Measurements from ENCODE around the gene TMEM238L. TPM values are rescaled to one million over a fixed set of nuclear protein-coding genes. Genes with fewer than 3 reads are reported as not detected.
"Not testable (repeated sequence)": the region's sequence is repeated elsewhere in the genome, so short reads cannot be mapped to it uniquely, and the experiment has no call there.

The TMEM238L gene, protein sequence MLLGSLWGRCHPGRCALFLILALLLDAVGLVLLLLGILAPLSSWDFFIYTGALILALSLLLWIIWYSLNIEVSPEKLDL
- total RNA-seq: not detected
- polyA plus RNA-seq (ENCODE audit: insufficient read depth, low read depth, low replicate concordance): not detected
- long read RNA-seq, donor 1: 0 reads
- long read RNA-seq, donor 2: 0 reads

DNA sequence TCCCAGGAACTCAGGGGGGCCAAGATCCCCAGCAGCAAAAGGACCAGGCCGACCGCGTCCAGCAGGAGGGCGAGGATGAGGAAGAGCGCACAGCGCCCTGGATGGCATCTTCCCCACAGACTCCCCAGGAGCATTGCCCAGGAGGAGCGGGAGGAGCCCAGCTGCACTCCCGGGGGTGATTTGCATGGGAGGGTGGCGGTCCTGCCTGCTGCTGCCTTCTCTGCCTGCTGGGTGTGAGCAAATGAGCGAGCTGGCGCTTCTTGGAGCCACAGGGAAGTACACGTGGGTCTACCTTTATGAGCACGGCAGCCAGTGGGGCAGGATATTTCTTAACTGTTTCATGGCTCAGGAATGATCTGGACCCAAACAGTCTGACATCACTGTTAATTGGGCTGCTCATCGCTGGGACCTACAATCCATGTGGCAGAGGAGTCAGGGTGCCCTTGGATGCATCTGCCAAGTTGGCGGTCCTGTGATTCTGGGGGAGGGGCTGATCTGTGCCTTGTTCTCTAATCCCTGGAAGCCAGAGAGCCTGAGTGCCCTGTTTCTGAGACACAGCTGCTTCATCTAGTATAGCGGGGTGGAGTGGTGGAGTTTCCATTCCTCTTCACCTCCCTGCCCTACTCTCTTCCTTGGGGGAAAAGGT is at the start of gene TMEM238L:
Gene TMEM238L, minus strand, starts transcription at position 270 of the 646 bp plus-strand sequence. Its CDS starts 136 bp downstream, at position 134.
- Histone ChIP-seq H3K9me3 (no peaks in the 10 kb centered on the region), H3K4me1 (peaks cover 5% of the 10 kb centered on the region), H3K27me3 (no peaks in the 10 kb centered on the region), H3K36me3 (ENCODE audit: low read depth, missing control alignments) (no peaks in the 10 kb centered on the region), H3K4me3 (no peak within 1 kb of the TSS), H3K27ac (no peak within 1 kb of the TSS)
- WGBS, 2 donors: 78 to 79% methylated on average over 14 to 16 of the region's 16 CpGs
- no peak for DNase-seq
- intact Hi-C loops (cut with DNase I; ENCODE audit: low total_unique reads): no loop called here
- TF ChIP-seq, protein P1, sequence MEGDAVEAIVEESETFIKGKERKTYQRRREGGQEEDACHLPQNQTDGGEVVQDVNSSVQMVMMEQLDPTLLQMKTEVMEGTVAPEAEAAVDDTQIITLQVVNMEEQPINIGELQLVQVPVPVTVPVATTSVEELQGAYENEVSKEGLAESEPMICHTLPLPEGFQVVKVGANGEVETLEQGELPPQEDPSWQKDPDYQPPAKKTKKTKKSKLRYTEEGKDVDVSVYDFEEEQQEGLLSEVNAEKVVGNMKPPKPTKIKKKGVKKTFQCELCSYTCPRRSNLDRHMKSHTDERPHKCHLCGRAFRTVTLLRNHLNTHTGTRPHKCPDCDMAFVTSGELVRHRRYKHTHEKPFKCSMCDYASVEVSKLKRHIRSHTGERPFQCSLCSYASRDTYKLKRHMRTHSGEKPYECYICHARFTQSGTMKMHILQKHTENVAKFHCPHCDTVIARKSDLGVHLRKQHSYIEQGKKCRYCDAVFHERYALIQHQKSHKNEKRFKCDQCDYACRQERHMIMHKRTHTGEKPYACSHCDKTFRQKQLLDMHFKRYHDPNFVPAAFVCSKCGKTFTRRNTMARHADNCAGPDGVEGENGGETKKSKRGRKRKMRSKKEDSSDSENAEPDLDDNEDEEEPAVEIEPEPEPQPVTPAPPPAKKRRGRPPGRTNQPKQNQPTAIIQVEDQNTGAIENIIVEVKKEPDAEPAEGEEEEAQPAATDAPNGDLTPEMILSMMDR (IDR thresholded peaks at IDR 0.05): no peak
- no peak for TF ChIP-seq POLR2A (IDR thresholded peaks at IDR 0.05)

- intact Hi-C loops (cut with DNase I; ENCODE audit: low total_unique reads): loop anchor here (5.0 to 10.0 kb wide), 2 partner anchors 109 to 202 kb away; no protein-coding TSS in a partner anchor
- not testable (repeated sequence) for H3K27ac ChIP-seq; H3K36me3 ChIP-seq (ENCODE audit: low read depth, missing control alignments); H3K27me3 ChIP-seq; H3K4me3 ChIP-seq; DNase-seq; H3K9me3 ChIP-seq; H3K4me1 ChIP-seq
- WGBS, 2 donors: 79 to 83% methylated on average over 6 of the region's 6 CpGs
These were observed 42.7 kb upstream of the TMEM238L start for GRCh38 chr17:10846636-10847035.

GRCh38 chr17:10845388-10845751 is 41.5 kb upstream of the TMEM238L start:
- 12 to 14% methylated on average over 6 of the region's 6 CpGs for WGBS, 2 donors
- TF ChIP-seq, protein P1 (IDR thresholded peaks at IDR 0.05): no peak
- TF ChIP-seq POLR2A (IDR thresholded peaks at IDR 0.05): no peak
- Histone ChIP-seq H3K4me3 (peak overlapping the region; percentile 44 to 50), H3K4me1 (peaks cover 6% of the 10 kb centered on the region), H3K27ac (no peak overlapping the region), H3K27me3 (no peaks in the 10 kb centered on the region), H3K9me3 (no peaks in the 10 kb centered on the region), H3K36me3 (ENCODE audit: low read depth, missing control alignments) (no peaks in the 10 kb centered on the region)
- intact Hi-C loops (cut with DNase I; ENCODE audit: low total_unique reads): loop anchor here (5.0 to 10.0 kb wide), 2 partner anchors 108 to 201 kb away; no protein-coding TSS in a partner anchor
- DNase-seq: no peak

DNA sequence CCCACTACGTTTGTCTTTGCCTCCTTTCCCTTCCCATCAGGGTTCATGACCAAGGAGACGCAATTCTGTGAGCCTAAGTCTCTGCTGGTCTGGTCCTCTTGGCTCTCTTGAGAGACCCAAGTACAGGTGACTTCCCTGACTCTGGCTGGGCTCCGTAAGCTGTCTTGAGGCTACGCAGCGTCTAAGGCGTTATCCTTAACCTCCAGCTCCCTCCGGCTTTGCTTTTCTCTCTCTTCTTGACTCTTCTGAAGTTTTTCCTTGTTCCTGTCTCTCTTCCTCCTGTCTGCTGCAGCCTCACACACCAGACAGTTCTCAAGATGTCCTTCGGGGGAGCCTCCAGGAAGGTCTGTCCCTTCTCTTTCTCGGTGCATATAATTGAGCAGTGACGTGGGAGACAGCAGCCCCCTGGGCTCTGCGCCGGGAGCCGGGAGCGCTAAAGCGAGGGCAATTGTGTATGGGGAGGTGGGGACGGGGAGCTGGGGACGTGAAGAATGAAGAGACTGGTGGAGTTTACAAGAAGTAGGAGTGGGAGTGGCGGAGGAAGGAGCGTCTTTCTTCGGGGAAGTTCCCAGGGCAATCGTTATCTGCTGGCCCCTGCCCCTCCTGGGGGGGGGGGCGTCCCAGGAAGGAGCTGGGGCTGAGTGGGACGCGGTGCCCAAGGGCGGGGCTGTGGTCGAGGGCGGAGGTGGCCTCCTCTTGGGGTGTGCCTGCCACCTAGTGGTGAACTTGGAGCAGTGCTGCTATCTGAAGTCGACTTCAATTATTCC is 40.9 kb upstream of the TMEM238L start:
- Histone ChIP-seq H3K4me1 (peaks cover 6% of the 10 kb centered on the region), H3K27ac (peak overlapping the region in 1 of 2 donors; percentile 4), H3K4me3 (peak overlapping the region; percentile 44 to 50), H3K9me3 (no peaks in the 10 kb centered on the region), H3K36me3 (ENCODE audit: low read depth, missing control alignments) (no peaks in the 10 kb centered on the region), H3K27me3 (no peaks in the 10 kb centered on the region)
- TF ChIP-seq POLR2A (IDR thresholded peaks at IDR 0.05): no peak
- TF ChIP-seq, protein P1 (IDR thresholded peaks at IDR 0.05): peak; percentile 92 to 99 (median 98)
- intact Hi-C loops (cut with DNase I; ENCODE audit: low total_unique reads): loop anchor here (5.0 to 10.0 kb wide), 2 partner anchors 108 to 200 kb away; no protein-coding TSS in a partner anchor
- WGBS, 2 donors: 2 to 4% methylated on average over 28 of the region's 28 CpGs
- peak; percentile 89 for DNase-seq

GRCh38 chr17:10843811-10844210 is 39.9 kb upstream of the TMEM238L start:
- peaks cover 6% of the 10 kb centered on the region for H3K4me1 ChIP-seq
- intact Hi-C loops (cut with DNase I; ENCODE audit: low total_unique reads): loop anchor here (10.0 kb wide), 1 partner anchor 199 kb away; no protein-coding TSS in a partner anchor
- TF ChIP-seq, protein P1 (IDR thresholded peaks at IDR 0.05): no peak
- TF ChIP-seq POLR2A (IDR thresholded peaks at IDR 0.05): no peak
- H3K27me3 ChIP-seq: no peaks in the 10 kb centered on the region
- WGBS, 2 donors: 32 to 47% methylated on average over 6 to 7 of the region's 7 CpGs
- DNase-seq: peak; percentile 91
- H3K27ac ChIP-seq: peak overlapping the region in 1 of 2 donors; percentile 4
- H3K9me3 ChIP-seq: no peaks in the 10 kb centered on the region
- H3K4me3 ChIP-seq: no peak overlapping the region
- H3K36me3 ChIP-seq (ENCODE audit: low read depth, missing control alignments): no peaks in the 10 kb centered on the region
